H9 (cell line): ENCODE data around the gene INPP4A. TPM values are rescaled to one million over a fixed set of nuclear protein-coding genes. Genes with fewer than 3 reads are reported as not detected.

Source experiments
- DNase-seq: peaks from one replicate; pipeline ENCODE4 v3.0.0-alpha.2; 2017
- H2AFZ ChIP-seq: one replicate; pipeline ENCODE4 v1.6.1; 2013; ENCODE audit warnings: mild to moderate bottlenecking, low read length, control low read depth, moderate library complexity
- H2AK5ac ChIP-seq: 2 replicates; pipeline ENCODE4 v1.6.1; 2013; ENCODE audit warnings: low read length, control low read depth, mixed read lengths; ENCODE audit not compliant: insufficient read length
- H2BK120ac ChIP-seq: one replicate; pipeline ENCODE4 v1.6.1; 2013; ENCODE audit warnings: low read depth, mild to moderate bottlenecking, low read length, control low read depth, inconsistent platforms; ENCODE audit not compliant: poor library complexity, severe bottlenecking
- H2BK12ac ChIP-seq: 2 replicates; pipeline ENCODE4 v1.6.1; 2013; ENCODE audit warnings: low read length, control low read depth, mixed read lengths, low read depth; ENCODE audit not compliant: insufficient read length
- H2BK15ac ChIP-seq: 2 replicates; pipeline ENCODE4 v1.6.1; 2013; ENCODE audit warnings: low read depth, low read length, control low read depth
- H2BK20ac ChIP-seq: one replicate; pipeline ENCODE4 v1.6.1; 2013; ENCODE audit warnings: low read depth, mild to moderate bottlenecking, low read length, control low read depth, inconsistent platforms; ENCODE audit not compliant: poor library complexity, severe bottlenecking
- H2BK5ac ChIP-seq: 2 replicates; pipeline ENCODE4 v1.6.1; 2013; ENCODE audit warnings: low read length, control low read depth, mixed read lengths; ENCODE audit not compliant: insufficient read length
- H3K14ac ChIP-seq: 2 replicates; pipeline ENCODE4 v1.6.1; 2013; ENCODE audit warnings: low read length, control low read depth; ENCODE audit not compliant: insufficient read depth
- H3K18ac ChIP-seq: 2 replicates; pipeline ENCODE4 v1.6.1; 2013; ENCODE audit warnings: low read depth, mild to moderate bottlenecking, mixed read lengths, low read length, control low read depth; ENCODE audit not compliant: insufficient read length
- H3K23ac ChIP-seq: 2 replicates; pipeline ENCODE4 v1.6.1; 2013; ENCODE audit warnings: low read length, control low read depth, mixed read lengths, low read depth; ENCODE audit not compliant: insufficient read length
- H3K23me2 ChIP-seq: 2 replicates; pipeline ENCODE4 v1.6.1; 2013; ENCODE audit warnings: low read depth, mild to moderate bottlenecking, mixed read lengths, low read length, control low read depth; ENCODE audit not compliant: insufficient read length, poor library complexity, severe bottlenecking
- H3K27ac ChIP-seq: 2 replicates; pipeline ENCODE4 v1.5.1; 2013; ENCODE audit warnings: low read length, control low read depth, mixed read lengths, low read depth; ENCODE audit not compliant: insufficient read length
- H3K27me3 ChIP-seq: 2 replicates; pipeline ENCODE4 v1.6.1; 2013; ENCODE audit warnings: low read length, control low read depth, inconsistent platforms; ENCODE audit not compliant: insufficient read depth
- H3K4ac ChIP-seq: 2 replicates; pipeline ENCODE4 v1.6.1; 2013; ENCODE audit warnings: low read depth, mild to moderate bottlenecking, control low read depth, inconsistent platforms, low read length, moderate library complexity
- H3K4me1 ChIP-seq: 2 replicates; pipeline ENCODE4 v1.6.1; 2013; ENCODE audit warnings: low read length, control low read depth, inconsistent platforms; ENCODE audit not compliant: insufficient read depth
- H3K4me2 ChIP-seq: 2 replicates; pipeline ENCODE4 v1.6.1; 2013; ENCODE audit warnings: low read length, control low read depth, mixed read lengths; ENCODE audit not compliant: insufficient read length, insufficient read depth
- H3K56ac ChIP-seq: 2 replicates; pipeline ENCODE4 v1.6.1; 2013; ENCODE audit warnings: low read depth, mild to moderate bottlenecking, mixed read lengths, low read length, control low read depth; ENCODE audit not compliant: insufficient read length
- H3K79me1 ChIP-seq: 2 replicates; pipeline ENCODE4 v1.6.1; 2013; ENCODE audit warnings: low read depth, mild to moderate bottlenecking, moderate library complexity, low read length, control low read depth, inconsistent platforms; ENCODE audit not compliant: insufficient read depth, poor library complexity, severe bottlenecking
- H3K79me2 ChIP-seq: 2 replicates; pipeline ENCODE4 v1.6.1; 2013; ENCODE audit warnings: low read length, control low read depth, inconsistent platforms; ENCODE audit not compliant: insufficient read depth
- H3K9ac ChIP-seq: 2 replicates; pipeline ENCODE4 v1.6.1; 2013; ENCODE audit warnings: low read length, control low read depth, mixed read lengths; ENCODE audit not compliant: insufficient read length; ENCODE audit errors: extremely low read depth
- H3K9me3 ChIP-seq: one replicate; pipeline ENCODE4 v1.6.1; 2013; ENCODE audit warnings: low read depth, low read length, inconsistent platforms; ENCODE audit not compliant: control insufficient read depth
- H3T11ph ChIP-seq: one replicate; pipeline ENCODE4 v1.6.1; 2013; ENCODE audit warnings: mild to moderate bottlenecking, low read length, control low read depth, inconsistent platforms
- H4K20me1 ChIP-seq: one replicate; pipeline ENCODE4 v1.6.1; 2013; ENCODE audit not compliant: control insufficient read depth, insufficient read length, insufficient read depth
- H4K5ac ChIP-seq: 2 replicates; pipeline ENCODE4 v1.6.1; 2013; ENCODE audit warnings: low read depth, mild to moderate bottlenecking, mixed read lengths, low read length, control low read depth; ENCODE audit not compliant: insufficient read length
- H4K8ac ChIP-seq: replicated peaks from 2 replicates; pipeline ENCODE4 v1.6.1; 2013; ENCODE audit warnings: low read length, control low read depth, mixed read lengths, low read depth; ENCODE audit not compliant: insufficient read length
- H4K91ac ChIP-seq: 2 replicates; pipeline ENCODE4 v1.6.1; 2013; ENCODE audit warnings: low read depth, mild to moderate bottlenecking, moderate library complexity, mixed read lengths, low read length, control low read depth; ENCODE audit not compliant: insufficient read length
- H3K27ac Mint-ChIP-seq, 3 experiments: 2 replicates in 2 of 3; 3 replicates in 1 of 3; pipeline ENCODE4 v1.8.0; 2020 to 2021; ENCODE audit warnings: mixed read lengths in 3 of 3, mild to moderate bottlenecking in 1 of 3, moderate library complexity in 1 of 3
- H3K27me3 Mint-ChIP-seq: 2 replicates; pipeline ENCODE4 v1.8.0; 2021; ENCODE audit warnings: low read depth, mild to moderate bottlenecking, moderate library complexity, mixed read lengths
- H3K36me3 Mint-ChIP-seq, 3 experiments: 2 replicates in 2 of 3; 3 replicates in 1 of 3; pipeline ENCODE4 v1.8.0; 2020 to 2021; ENCODE audit warnings: low read depth in 3 of 3, mixed read lengths in 3 of 3; ENCODE audit not compliant: insufficient read depth in 1 of 3
- H3K4me1 Mint-ChIP-seq, 2 experiments: 2 replicates each; pipeline ENCODE4 v1.8.0; 2020; ENCODE audit warnings: mixed read lengths in 2 of 2
- H3K4me3 Mint-ChIP-seq, 2 experiments: 2 replicates in 1 of 2; 3 replicates in 1 of 2; pipeline ENCODE4 v1.8.0; 2020 to 2021; ENCODE audit warnings: mild to moderate bottlenecking in 2 of 2, mixed read lengths in 2 of 2, moderate library complexity in 1 of 2
- H3K9me3 Mint-ChIP-seq, 2 experiments: 2 replicates in 1 of 2; 3 replicates in 1 of 2; pipeline ENCODE4 v1.8.0; 2020; ENCODE audit warnings: mild to moderate bottlenecking in 2 of 2, mixed read lengths in 2 of 2, moderate library complexity in 1 of 2
- WGBS: extraction: QIAGEN DNeasy Blood & Tissue Kit; methylation state at CpG from one replicate; pipeline ENCODE4 v1.1.7; 2013; ENCODE audit warnings: missing lambda C conversion rate, low lambda C conversion rate, mixed read lengths; ENCODE audit not compliant: insufficient read length; ENCODE audit errors: extremely low coverage; 5-methylcytosine and 5-hydroxymethylcytosine counted together
- total RNA-seq: library from RNA; stranded (reverse); gene quantifications from 2 replicates; pipeline ENCODE4 v1.2.1, GENCODE V29; 2021
- TF ChIP-seq, protein P1 (sequence below): fragments of 200-600 bp; sonication (generic); conservative IDR thresholded peaks from 3 replicates; pipeline ENCODE4 v1.8.0; 2021; ENCODE audit warnings: antibody characterized with exemption, mild to moderate bottlenecking

The INPP4A gene
- total RNA-seq, 1 experiment from 2014 or later, result 55.2 TPM

DNA sequence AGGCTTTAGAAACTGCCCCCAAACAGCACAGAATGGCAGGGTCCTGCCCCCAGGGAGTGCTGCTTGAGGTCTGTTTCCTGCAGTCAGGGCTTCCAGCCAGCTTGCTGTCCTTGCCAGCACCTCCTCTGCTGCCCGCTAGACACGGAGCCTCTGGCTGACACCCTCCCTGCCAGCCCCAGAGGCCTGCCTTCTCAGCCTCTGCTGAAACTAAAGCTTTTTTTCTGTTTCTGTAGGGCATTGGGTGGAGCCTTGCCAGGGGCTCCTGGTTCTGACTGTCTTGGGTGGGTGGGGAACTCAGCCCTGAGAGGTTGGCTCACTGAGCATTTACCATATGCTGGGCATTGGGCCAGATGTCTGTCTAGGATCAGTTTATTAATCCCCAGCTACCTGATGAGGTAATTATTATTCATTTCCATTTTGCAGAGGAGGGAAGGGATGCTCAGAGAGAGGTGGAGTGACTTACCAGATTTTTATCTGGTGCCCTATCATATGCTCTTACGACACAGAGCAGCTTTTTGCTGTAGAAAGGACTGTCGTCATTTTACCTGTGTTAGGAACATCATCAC, 35.4 kb downstream of the INPP4A start:
- no peak overlapping the region for H3K27ac ChIP-seq
- H3K79me1 ChIP-seq, result no peaks in the 10 kb centered on the region
- H3T11ph ChIP-seq, result no peak overlapping the region
- no peak overlapping the region for H4K91ac ChIP-seq
- H3K4me3 Mint-ChIP-seq, result no peak overlapping the region
- H3K23me2 ChIP-seq, result no peaks in the 10 kb centered on the region
- H2BK120ac ChIP-seq, result no peak overlapping the region
- no peak overlapping the region for H3K9ac ChIP-seq
- no peak overlapping the region for H3K14ac ChIP-seq
- DNase-seq, result no peak
- no peak overlapping the region for H3K56ac ChIP-seq
- no peak overlapping the region for H3K18ac ChIP-seq
- no peak overlapping the region for H2BK12ac ChIP-seq
- peaks cover 79 to 85% of the 10 kb centered on the region in 2 experiments for H3K4me1 Mint-ChIP-seq
- H2BK5ac ChIP-seq, result no peak overlapping the region
- H3K27me3 ChIP-seq, result no peaks in the 10 kb centered on the region
- TF ChIP-seq, protein P1, sequence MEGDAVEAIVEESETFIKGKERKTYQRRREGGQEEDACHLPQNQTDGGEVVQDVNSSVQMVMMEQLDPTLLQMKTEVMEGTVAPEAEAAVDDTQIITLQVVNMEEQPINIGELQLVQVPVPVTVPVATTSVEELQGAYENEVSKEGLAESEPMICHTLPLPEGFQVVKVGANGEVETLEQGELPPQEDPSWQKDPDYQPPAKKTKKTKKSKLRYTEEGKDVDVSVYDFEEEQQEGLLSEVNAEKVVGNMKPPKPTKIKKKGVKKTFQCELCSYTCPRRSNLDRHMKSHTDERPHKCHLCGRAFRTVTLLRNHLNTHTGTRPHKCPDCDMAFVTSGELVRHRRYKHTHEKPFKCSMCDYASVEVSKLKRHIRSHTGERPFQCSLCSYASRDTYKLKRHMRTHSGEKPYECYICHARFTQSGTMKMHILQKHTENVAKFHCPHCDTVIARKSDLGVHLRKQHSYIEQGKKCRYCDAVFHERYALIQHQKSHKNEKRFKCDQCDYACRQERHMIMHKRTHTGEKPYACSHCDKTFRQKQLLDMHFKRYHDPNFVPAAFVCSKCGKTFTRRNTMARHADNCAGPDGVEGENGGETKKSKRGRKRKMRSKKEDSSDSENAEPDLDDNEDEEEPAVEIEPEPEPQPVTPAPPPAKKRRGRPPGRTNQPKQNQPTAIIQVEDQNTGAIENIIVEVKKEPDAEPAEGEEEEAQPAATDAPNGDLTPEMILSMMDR, result no peak
- H3K4me2 ChIP-seq, result no peak overlapping the region
- no peaks in the 10 kb centered on the region for H3K9me3 Mint-ChIP-seq
- no peak overlapping the region for H3K23ac ChIP-seq
- H3K9me3 ChIP-seq, result no peaks in the 10 kb centered on the region
- no peak overlapping the region for H4K8ac ChIP-seq
- no peak overlapping the region for H2BK20ac ChIP-seq
- H3K36me3 Mint-ChIP-seq, result peaks cover 0 to 4% (median 0%) of the 10 kb centered on the region in 3 experiments; a peak in 3 of 7 replicates
- H4K20me1 ChIP-seq, result no peaks in the 10 kb centered on the region
- H3K4me1 ChIP-seq, result no peaks in the 10 kb centered on the region; the same call in 1 of the 2 replicates
- no peak overlapping the region for H3K4ac ChIP-seq
- no peak overlapping the region for H4K5ac ChIP-seq
- no peak overlapping the region for H2AK5ac ChIP-seq
- WGBS, result no CpG with 5 or more reads among the region's 4 CpGs
- peaks cover 2% of the 10 kb centered on the region; the same call in 1 of the 2 replicates for H3K79me2 ChIP-seq
- H2AFZ ChIP-seq, result no peak overlapping the region
- H3K27ac Mint-ChIP-seq, result peak overlapping the region in 1 of 3 experiments; percentile 42; a peak in 1 of 7 replicates
- H3K27me3 Mint-ChIP-seq, result no peaks in the 10 kb centered on the region; the same call in 1 of the 2 replicates
- H2BK15ac ChIP-seq, result no peak overlapping the region
